ENCODE measurements around the gene SLC13A3.

The SLC13A3 gene

GRCh38 chr20:46683668-46683938, 32.3 kb upstream of the SLC13A3 start:
- Histone ChIP-seq H3K27ac (replicated peaks) (no peak overlapping the region), H3K27me3 (ENCODE audit: insufficient read depth, poor library complexity, severe bottlenecking) (no peaks in the 10 kb centered on the region), H3K4me3 (replicated peaks; ENCODE audit: insufficient read depth, low read length) (no peak overlapping the region)
- TF ChIP-seq POLR2AphosphoS5 (IDR thresholded peaks at IDR 0.05; ENCODE audit: low read depth) (no peak), CTCF (IDR thresholded peaks at IDR 0.05; ENCODE audit: insufficient read depth, low read length) (no peak), GABPA (IDR thresholded peaks at IDR 0.05; ENCODE audit: low read depth) (no peak), SPI1 (IDR thresholded peaks at IDR 0.05; ENCODE audit: borderline replicate concordance, low read depth) (no peak), REST (IDR thresholded peaks at IDR 0.05; ENCODE audit: insufficient replicate concordance, low read depth) (no peak)
- no peak for DNase-seq (ENCODE audit: low read depth in 1 of 2, low spot score in 1 of 2)

- H3K4me3 ChIP-seq (replicated peaks; ENCODE audit: insufficient read depth, low read length) = no peak overlapping the region
- peak in 1 of 2 experiments; percentile 16 for DNase-seq (ENCODE audit: low read depth in 1 of 2, low spot score in 1 of 2)
- no peaks in the 10 kb centered on the region for H3K27me3 ChIP-seq (ENCODE audit: insufficient read depth, poor library complexity, severe bottlenecking)
- TF ChIP-seq SPI1 (IDR thresholded peaks at IDR 0.05; ENCODE audit: borderline replicate concordance, low read depth) (no peak), CTCF (IDR thresholded peaks at IDR 0.05; ENCODE audit: insufficient read depth, low read length) (no peak), POLR2AphosphoS5 (IDR thresholded peaks at IDR 0.05; ENCODE audit: low read depth) (no peak), GABPA (IDR thresholded peaks at IDR 0.05; ENCODE audit: low read depth) (no peak), REST (IDR thresholded peaks at IDR 0.05; ENCODE audit: insufficient replicate concordance, low read depth) (no peak)
- no peak overlapping the region; the same call in 1 of the 2 replicates for H3K27ac ChIP-seq (replicated peaks)
Observed at GRCh38 chr20:46683011-46683667, 31.9 kb upstream of the SLC13A3 start.

- H3K27ac ChIP-seq (replicated peaks) = no peak overlapping the region; the same call in 1 of the 2 replicates
- DNase-seq (ENCODE audit: low read depth in 1 of 2, low spot score in 1 of 2) = peak in 1 of 2 experiments; percentile 20
- no peak for TF ChIP-seq CTCF (IDR thresholded peaks at IDR 0.05; ENCODE audit: insufficient read depth, low read length)
- TF ChIP-seq GABPA (IDR thresholded peaks at IDR 0.05; ENCODE audit: low read depth) = no peak
- TF ChIP-seq POLR2AphosphoS5 (IDR thresholded peaks at IDR 0.05; ENCODE audit: low read depth) = no peak
- TF ChIP-seq SPI1 (IDR thresholded peaks at IDR 0.05; ENCODE audit: borderline replicate concordance, low read depth) = no peak
- TF ChIP-seq REST (IDR thresholded peaks at IDR 0.05; ENCODE audit: insufficient replicate concordance, low read depth) = no peak
- no peak overlapping the region for H3K4me3 ChIP-seq (replicated peaks; ENCODE audit: insufficient read depth, low read length)
- no peaks in the 10 kb centered on the region for H3K27me3 ChIP-seq (ENCODE audit: insufficient read depth, poor library complexity, severe bottlenecking)
Observed at GRCh38 chr20:46682063-46682821, 31.0 kb upstream of the SLC13A3 start.

All from HL-60 (cell line).